ENCODE data around the gene MYRFL. TPM values are rescaled to one million over a fixed set of nuclear protein-coding genes. Genes with fewer than 3 reads are reported as not detected.
"Not testable (repeated sequence)": the region's sequence is repeated elsewhere in the genome, so short reads cannot be mapped to it uniquely, and the experiment has no call there.

The MYRFL gene
- total RNA-seq, 1 donor from 2014 or later, result not detected

- ChIA-PET POLR2A (no interaction called here), CTCF (no interaction called here)
- DNase-seq, result no peak
- Mint-ChIP-seq H3K27ac (no peak overlapping the region), H3K9me3 (no peaks in the 10 kb centered on the region), H3K36me3 (ENCODE audit: low read depth) (no peaks in the 10 kb centered on the region), H3K27me3 (peaks cover 6% of the 10 kb centered on the region), H3K4me3 (no peak overlapping the region), H3K4me1 (no peaks in the 10 kb centered on the region)
- TF ChIP-seq CTCF (IDR thresholded peaks at IDR 0.05), result no peak
- no peak for ATAC-seq (ENCODE audit: low read depth)
- intact Hi-C loops (cut with micrococcal nuclease), result no loop called here
Observed at GRCh38 chr12:69843608-69844007, 18.6 kb downstream of the MYRFL start.

GRCh38 chr12:69844416-69844815, 19.4 kb downstream of the MYRFL start:
- POLR2A ChIA-PET, result no interaction called here
- no peak for ATAC-seq (ENCODE audit: low read depth)
- H3K4me3 Mint-ChIP-seq, result no peak overlapping the region
- H3K36me3 Mint-ChIP-seq (ENCODE audit: low read depth), result no peaks in the 10 kb centered on the region
- H3K4me1 Mint-ChIP-seq, result no peaks in the 10 kb centered on the region
- intact Hi-C loops (cut with micrococcal nuclease), result no loop called here
- H3K27ac Mint-ChIP-seq, result no peak overlapping the region
- no peak for DNase-seq
- CTCF ChIA-PET, result no interaction called here
- H3K9me3 Mint-ChIP-seq, result no peaks in the 10 kb centered on the region
- H3K27me3 Mint-ChIP-seq, result peaks cover 6% of the 10 kb centered on the region
- no peak for TF ChIP-seq CTCF (IDR thresholded peaks at IDR 0.05)

- ChIA-PET POLR2A (no interaction called here), CTCF (no interaction called here)
- Mint-ChIP-seq H3K4me1 (no peaks in the 10 kb centered on the region), H3K27me3 (peaks cover 6% of the 10 kb centered on the region), H3K9me3 (no peaks in the 10 kb centered on the region), H3K27ac (no peak overlapping the region), H3K4me3 (no peak overlapping the region), H3K36me3 (ENCODE audit: low read depth) (no peaks in the 10 kb centered on the region)
- no peak for ATAC-seq (ENCODE audit: low read depth)
- intact Hi-C loops (cut with micrococcal nuclease), result no loop called here
- no peak for DNase-seq
- TF ChIP-seq CTCF (IDR thresholded peaks at IDR 0.05), result no peak
Observed at GRCh38 chr12:69844836-69845235, 19.8 kb downstream of the MYRFL start.

- H3K4me1 Mint-ChIP-seq, result no peaks in the 10 kb centered on the region
- intact Hi-C loops (cut with micrococcal nuclease), result no loop called here
- POLR2A ChIA-PET, result no interaction called here
Observed at GRCh38 chr12:69846976-69847375, 21.9 kb downstream of the MYRFL start.

GRCh38 chr12:69851976-69852375, 26.9 kb downstream of the MYRFL start:
- H3K27ac Mint-ChIP-seq, result no peak overlapping the region
- DNase-seq, result no peak
- intact Hi-C loops (cut with micrococcal nuclease), result no loop called here
- peaks cover 3% of the 10 kb centered on the region for H3K9me3 Mint-ChIP-seq
- no peak for ATAC-seq (ENCODE audit: low read depth)
- CTCF ChIA-PET, result no interaction called here
- POLR2A ChIA-PET, result no interaction called here
- TF ChIP-seq CTCF (IDR thresholded peaks at IDR 0.05), result no peak
- no peaks in the 10 kb centered on the region for H3K27me3 Mint-ChIP-seq
- H3K4me3 Mint-ChIP-seq, result no peak overlapping the region
- no peaks in the 10 kb centered on the region for H3K4me1 Mint-ChIP-seq
- H3K36me3 Mint-ChIP-seq (ENCODE audit: low read depth), result no peaks in the 10 kb centered on the region

More at GRCh38 chr12:69846976-69847375, 21.9 kb downstream of the MYRFL start:
- DNase-seq (no peak), ATAC-seq (ENCODE audit: low read depth) (no peak)
- Mint-ChIP-seq H3K27me3 (no peaks in the 10 kb centered on the region), H3K9me3 (no peaks in the 10 kb centered on the region), H3K4me3 (no peak overlapping the region), H3K27ac (no peak overlapping the region), H3K36me3 (ENCODE audit: low read depth) (no peaks in the 10 kb centered on the region)
- TF ChIP-seq CTCF (IDR thresholded peaks at IDR 0.05), result no peak
- CTCF ChIA-PET, result interaction anchor here (0.6 kb wide), 1 partner anchor 31 kb away, joined by 3 read pairs; no protein-coding TSS in a partner anchor

- DNase-seq; H3K36me3 Mint-ChIP-seq (ENCODE audit: low read depth); POLR2A ChIA-PET; H3K27ac Mint-ChIP-seq; CTCF ChIA-PET; H3K9me3 Mint-ChIP-seq; H3K27me3 Mint-ChIP-seq; ATAC-seq (ENCODE audit: low read depth); H3K4me1 Mint-ChIP-seq; H3K4me3 Mint-ChIP-seq; intact Hi-C loops (cut with micrococcal nuclease): not testable (repeated sequence)
Observed at GRCh38 chr12:69853176-69853961, 28.3 kb downstream of the MYRFL start.
